HG03378 (cell line): ENCODE measurements around the gene RAPGEF5.

Experiments used
- ATAC-seq: cut with Tn5 transposase; IDR thresholded peaks from one replicate; pipeline ENCODE4 v1.9.1; 2021; ENCODE audit warnings: mild to moderate bottlenecking, moderate library complexity; ENCODE audit not compliant: unreplicated experiment

The RAPGEF5 gene

GRCh38 chr7:22167482-22167881 is 189.5 kb downstream of the RAPGEF5 start:
- no peak for ATAC-seq

DNA sequence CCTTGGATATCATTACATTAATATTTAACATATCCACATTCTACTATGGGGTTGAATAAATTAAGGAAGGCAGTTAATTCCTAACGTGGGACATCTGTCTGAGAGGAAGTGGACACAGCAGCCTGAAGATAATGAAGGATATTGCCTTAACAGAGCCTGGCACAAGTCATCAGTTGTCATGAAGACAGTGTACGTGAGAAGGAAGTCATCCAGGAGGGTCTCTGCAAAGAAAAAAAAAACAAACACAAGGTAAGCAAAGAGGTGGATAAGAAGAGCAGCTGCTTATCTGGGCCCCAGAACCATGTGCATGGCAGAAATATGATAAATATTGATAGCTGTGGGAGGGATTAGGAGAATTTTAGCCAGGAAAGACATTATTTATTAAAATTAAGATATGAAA is 190.0 kb downstream of the RAPGEF5 start:
- ATAC-seq: no peak

- ATAC-seq: no peak
Observed at GRCh38 chr7:22159341-22159740, 197.6 kb downstream of the RAPGEF5 start.

GRCh38 chr7:22157552-22157951 is 199.4 kb downstream of the RAPGEF5 start:
- ATAC-seq: no peak

DNA sequence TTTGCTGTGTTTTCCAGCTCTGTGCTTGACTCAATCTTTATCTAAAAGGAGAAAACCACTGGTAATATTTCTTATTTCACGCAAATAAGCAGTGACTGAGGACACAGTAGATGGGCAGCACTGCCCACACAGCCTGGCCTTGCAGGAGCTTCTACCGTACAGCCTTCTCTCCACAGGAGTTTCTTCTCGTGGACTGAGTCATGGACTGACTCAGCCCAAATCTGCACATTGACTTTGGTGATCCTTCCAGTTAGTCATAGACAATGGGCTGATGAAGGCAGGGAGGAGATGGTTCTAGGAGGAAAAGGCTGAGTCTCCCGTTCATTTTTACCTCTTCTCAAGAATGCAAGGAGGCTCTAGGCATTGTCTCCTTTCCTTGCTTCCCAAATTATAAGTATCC is 200.7 kb downstream of the RAPGEF5 start:
- no peak for ATAC-seq

- ATAC-seq: no peak
Observed at GRCh38 chr7:22154143-22154529, 202.8 kb downstream of the RAPGEF5 start.

DNA sequence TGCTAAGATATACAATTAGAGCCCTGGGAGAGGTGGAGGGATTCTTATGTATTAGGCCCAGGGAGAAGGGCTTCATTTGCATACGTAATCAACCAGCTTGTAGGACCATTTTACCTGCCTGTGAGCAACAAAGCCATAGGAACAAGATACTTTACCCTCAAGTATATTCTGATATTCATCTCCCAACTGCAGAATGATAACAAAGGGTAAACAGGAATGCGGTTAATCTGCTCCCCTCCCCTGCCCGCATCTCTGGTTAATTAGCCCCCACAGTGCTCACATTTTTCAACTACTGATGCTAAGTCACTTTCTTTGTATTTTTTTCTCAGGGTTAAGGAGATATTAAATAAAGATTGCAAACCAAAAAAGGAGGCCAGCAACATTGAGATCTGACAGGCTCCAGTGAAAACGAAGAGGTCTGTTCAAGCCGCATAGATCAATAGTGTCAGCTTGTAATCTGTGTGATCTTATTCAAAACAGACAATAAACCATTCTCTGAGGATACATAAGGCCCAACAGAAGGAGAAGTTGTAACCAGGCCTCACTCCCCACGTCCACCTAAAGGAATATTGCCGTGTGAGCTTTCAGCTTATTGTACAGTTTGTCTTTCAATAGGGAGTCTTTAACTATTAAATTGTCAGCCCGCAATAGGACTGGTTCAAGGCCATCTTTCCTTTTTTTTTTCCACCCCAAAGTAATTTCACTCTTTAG is 203.4 kb downstream of the RAPGEF5 start:
- ATAC-seq: no peak

- no peak for ATAC-seq
Observed at GRCh38 chr7:22152690-22153089, 204.3 kb downstream of the RAPGEF5 start.

- no peak for ATAC-seq
Observed at GRCh38 chr7:22151901-22152300, 205.1 kb downstream of the RAPGEF5 start.

DNA sequence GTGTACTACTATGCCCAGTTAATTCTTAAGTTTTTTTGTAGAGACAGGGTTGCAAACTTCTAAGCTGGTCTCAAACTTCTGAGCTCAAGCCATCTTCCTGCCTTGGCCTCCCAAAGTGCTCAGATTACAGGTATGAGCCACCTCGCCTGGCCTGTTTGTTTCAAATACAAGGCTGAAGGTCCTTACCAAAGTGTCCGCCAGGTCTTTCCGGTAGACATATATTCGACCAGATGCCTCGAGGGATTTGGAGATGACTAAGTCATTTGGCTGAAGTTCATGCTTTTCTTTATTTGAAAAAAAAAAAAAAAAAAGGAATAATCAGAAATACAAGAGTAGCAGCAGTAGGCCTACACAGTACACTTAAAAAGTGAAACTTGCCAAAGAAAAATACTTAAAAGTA is 206.7 kb downstream of the RAPGEF5 start:
- ATAC-seq: no peak

DNA sequence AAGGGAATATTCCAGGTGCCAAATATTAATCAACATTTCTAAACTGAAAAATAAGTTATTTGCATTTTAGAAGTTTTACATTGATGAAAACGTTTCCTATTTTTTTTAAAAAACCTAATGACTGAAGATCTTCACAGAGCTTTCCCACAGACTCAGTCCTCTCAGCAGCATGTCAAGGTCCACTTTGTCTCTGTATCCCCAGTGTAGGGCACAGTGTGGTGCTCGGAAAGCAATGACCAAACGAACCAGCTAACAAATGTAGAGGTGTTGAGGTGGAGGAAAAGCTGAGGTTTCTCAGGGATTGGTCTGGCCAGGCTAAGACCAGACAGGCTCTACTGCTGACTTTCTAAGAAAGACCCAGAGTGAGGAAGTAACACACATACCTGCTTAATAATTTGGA is 209.1 kb downstream of the RAPGEF5 start:
- ATAC-seq: no peak

- peak; percentile 77 for ATAC-seq
Observed at GRCh38 chr7:22146961-22147512, 209.9 kb downstream of the RAPGEF5 start.

- no peak for ATAC-seq
Observed at GRCh38 chr7:22144950-22145349, 212.0 kb downstream of the RAPGEF5 start.

GRCh38 chr7:22143491-22143890 is 213.5 kb downstream of the RAPGEF5 start:
- no peak for ATAC-seq

DNA sequence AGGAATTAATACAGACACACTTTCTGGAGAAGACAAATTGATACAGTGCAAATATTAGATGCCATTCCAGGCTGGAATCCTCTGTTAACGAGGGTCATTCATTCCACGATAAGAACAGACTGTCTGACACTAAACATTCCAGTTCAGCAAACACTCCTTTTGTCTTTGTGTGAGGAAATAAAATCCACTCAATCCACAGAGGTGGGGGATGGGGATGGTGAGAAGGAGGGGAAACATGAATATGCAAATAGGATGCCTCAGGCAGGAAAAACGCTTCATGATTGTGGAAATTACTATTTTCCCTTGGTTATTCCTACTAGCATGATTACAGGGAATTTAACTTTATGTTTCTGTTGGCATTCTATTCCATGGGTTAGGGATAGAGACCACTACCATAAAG is 214.4 kb downstream of the RAPGEF5 start:
- no peak for ATAC-seq

DNA sequence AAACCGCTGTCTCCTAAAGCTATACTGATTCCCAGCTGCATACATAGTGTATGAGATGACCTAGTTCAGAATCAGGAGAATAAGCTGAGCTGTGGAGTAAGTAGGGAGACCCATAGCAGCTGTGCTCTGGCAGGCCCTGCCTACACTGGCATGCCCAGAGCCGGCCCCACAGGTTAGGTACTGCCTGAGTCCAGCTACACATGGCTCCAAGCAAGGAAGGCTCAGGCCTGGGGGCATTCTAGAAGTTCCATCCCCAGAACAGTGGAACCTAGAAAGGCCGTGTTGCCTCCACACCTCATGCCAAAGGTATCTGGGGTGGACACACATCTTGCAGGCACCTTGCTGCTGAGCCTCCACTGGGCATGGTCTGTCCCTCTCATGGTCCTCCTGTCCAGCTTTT is 215.6 kb downstream of the RAPGEF5 start:
- no peak for ATAC-seq

DNA sequence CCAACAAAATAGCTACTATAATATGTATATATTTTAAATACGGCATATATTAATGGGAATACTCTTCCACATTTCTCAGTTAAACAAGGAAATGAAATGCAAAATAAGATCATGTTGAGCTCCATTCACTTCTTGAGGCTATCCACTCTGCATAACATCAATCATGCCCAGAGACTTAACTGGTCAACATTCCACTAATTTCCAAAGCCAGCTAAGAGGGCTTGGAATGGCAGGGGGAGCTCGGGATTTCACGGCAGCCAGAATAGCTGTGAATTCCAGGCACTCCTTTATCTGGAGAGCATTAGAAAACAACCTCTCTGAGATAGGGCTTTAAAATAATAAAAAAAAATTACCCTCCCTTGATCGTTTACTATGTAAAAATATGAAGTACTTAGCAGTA is 216.4 kb downstream of the RAPGEF5 start:
- ATAC-seq: no peak

GRCh38 chr7:22138886-22139285 is 218.1 kb downstream of the RAPGEF5 start:
- ATAC-seq: no peak

GRCh38 chr7:22138106-22138505 is 218.8 kb downstream of the RAPGEF5 start:
- ATAC-seq: no peak

GRCh38 chr7:22137466-22137865 is 219.5 kb downstream of the RAPGEF5 start:
- no peak for ATAC-seq

DNA sequence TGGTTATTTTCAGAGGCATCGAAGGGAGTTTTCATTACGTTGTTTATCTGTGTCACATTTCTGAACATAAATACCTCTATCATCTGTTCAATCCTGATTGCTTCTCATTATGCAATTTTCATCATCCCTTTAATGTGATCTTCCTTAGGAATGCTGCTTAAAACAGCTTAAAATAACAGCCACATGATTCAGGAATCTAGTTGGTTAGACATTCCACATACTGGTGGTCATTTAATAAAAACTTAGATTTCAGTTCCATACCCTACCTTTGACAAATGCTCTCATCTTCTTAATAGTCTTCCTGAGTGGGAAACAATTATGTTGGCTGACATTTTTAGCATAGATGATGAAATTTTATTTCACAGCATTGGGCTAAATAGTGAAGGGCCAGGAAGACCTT is 219.9 kb downstream of the RAPGEF5 start:
- no peak for ATAC-seq

DNA sequence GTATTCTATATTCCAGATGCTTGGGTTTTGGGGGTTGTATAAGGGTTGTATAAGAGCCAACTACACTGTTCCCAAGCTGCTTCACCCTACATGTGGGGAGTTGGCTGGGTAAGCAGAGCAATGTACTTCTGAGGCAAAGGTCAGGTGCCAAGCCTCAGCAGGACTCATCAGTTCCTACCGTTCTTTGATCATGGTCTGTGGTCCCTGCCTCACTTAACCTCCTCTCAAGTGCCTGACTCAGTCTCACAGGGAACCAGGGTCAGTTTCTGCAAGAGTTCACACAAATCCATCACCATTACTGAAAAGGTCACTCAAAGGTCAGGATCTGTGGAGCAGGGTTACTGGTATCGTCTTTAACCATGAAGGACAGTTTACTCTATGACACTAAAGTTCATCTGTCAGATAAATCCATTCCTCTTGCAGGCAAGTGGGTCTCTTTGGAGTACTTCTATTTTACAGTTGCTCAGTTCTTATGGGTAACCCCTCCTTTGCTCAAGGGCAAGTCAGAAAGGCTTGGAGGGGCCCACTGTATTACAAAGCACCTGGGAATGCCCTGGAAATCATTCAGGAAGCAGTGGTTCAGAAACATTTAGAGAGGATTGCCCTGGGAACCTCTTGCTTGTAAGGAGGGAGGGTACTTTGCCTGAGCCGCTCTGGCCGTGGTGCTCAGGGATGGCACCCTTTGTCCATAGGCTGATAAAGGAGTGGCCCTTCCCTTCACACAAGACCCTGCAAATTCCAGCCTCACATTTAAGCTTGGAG is 227.0 kb downstream of the RAPGEF5 start:
- no peak for ATAC-seq
